ENCODE measurements around the gene ATP2B1.

Gene ATP2B1

DNA sequence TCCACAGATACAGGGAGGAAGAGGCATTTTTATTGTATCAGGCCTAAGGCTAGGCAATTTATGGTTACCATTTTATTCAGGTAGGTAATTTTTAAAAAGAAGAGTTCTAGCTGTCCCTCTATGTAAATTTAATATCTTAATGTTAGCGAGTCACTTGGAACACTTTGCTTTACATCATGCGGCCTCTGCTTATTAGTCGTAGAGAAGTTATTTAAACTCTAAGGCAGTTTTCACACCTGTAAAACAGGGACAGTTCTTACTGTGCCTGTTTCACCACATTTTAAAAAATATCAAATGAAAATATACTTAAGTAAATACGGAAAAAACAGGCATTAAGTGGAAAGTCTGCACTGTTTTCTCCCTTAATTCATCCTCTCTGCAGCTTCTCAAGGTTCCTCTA, 111.4 kb downstream of the ATP2B1 start:
- Histone ChIP-seq H3K9me3 (ENCODE audit: control insufficient read depth, insufficient read depth, low read length) (no peaks in the 10 kb centered on the region), H3K36me3 (ENCODE audit: insufficient read depth, low read length) (no peaks in the 10 kb centered on the region), H3K9ac (ENCODE audit: low read depth, low read length) (no peak overlapping the region), H3K4me1 (ENCODE audit: insufficient read depth, low read length) (no peaks in the 10 kb centered on the region)

- Histone ChIP-seq H3K36me3 (ENCODE audit: insufficient read depth, low read length) (no peaks in the 10 kb centered on the region), H3K9me3 (ENCODE audit: control insufficient read depth, insufficient read depth, low read length) (no peaks in the 10 kb centered on the region), H3K9ac (ENCODE audit: low read depth, low read length) (no peak overlapping the region), H3K4me1 (ENCODE audit: insufficient read depth, low read length) (no peaks in the 10 kb centered on the region)
Measured at GRCh38 chr12:89593873-89594272, 114.8 kb downstream of the ATP2B1 start.

GRCh38 chr12:89593233-89593632, 115.4 kb downstream of the ATP2B1 start:
- H3K36me3 ChIP-seq (ENCODE audit: insufficient read depth, low read length), result no peaks in the 10 kb centered on the region
- no peak overlapping the region for H3K9ac ChIP-seq (ENCODE audit: low read depth, low read length)
- H3K9me3 ChIP-seq (ENCODE audit: control insufficient read depth, insufficient read depth, low read length), result no peaks in the 10 kb centered on the region
- H3K4me1 ChIP-seq (ENCODE audit: insufficient read depth, low read length), result no peaks in the 10 kb centered on the region

GRCh38 chr12:89589753-89590152, 118.9 kb downstream of the ATP2B1 start:
- H3K9me3 ChIP-seq (ENCODE audit: control insufficient read depth, insufficient read depth, low read length), result no peaks in the 10 kb centered on the region
- H3K36me3 ChIP-seq (ENCODE audit: insufficient read depth, low read length), result no peaks in the 10 kb centered on the region
- H3K9ac ChIP-seq (ENCODE audit: low read depth, low read length), result no peak overlapping the region
- no peaks in the 10 kb centered on the region for H3K4me1 ChIP-seq (ENCODE audit: insufficient read depth, low read length)

- Histone ChIP-seq H3K9ac (ENCODE audit: low read depth, low read length) (no peak overlapping the region), H3K4me1 (ENCODE audit: insufficient read depth, low read length) (peaks cover 9% of the 10 kb centered on the region), H3K36me3 (ENCODE audit: insufficient read depth, low read length) (no peaks in the 10 kb centered on the region), H3K9me3 (ENCODE audit: control insufficient read depth, insufficient read depth, low read length) (no peaks in the 10 kb centered on the region)
Measured at GRCh38 chr12:89578499-89578898, 130.1 kb downstream of the ATP2B1 start.

DNA sequence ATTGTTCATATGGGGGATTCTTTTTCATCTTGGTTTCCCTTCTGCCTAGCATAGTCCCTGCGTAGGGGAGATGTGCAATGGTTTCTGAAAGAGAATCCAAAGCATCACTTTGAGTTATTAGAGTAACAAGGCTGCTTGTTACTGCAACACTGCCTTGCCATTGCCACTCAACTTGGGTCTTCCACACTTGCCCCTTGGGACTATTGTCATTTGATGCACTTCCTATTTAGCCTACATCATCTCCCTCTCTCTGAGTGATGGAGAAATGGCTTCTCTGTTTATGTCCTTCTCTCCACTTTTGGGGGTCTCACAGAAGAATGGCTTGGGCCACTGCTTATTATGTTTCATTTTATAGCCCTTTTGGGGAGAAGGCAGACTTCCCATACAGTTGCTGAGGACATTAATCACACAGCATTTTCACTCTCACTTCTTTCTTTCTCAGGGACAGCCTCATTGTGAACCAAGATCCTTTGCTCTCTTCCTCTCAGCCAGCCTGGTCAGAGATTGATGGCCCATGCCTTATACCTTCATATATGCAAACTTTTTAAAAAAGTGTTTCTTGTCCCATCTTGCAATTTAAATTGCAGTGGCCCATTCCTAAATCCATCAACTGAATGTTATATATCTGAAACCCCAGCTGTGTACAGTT, 131.9 kb downstream of the ATP2B1 start:
- H3K9me3 ChIP-seq (ENCODE audit: control insufficient read depth, insufficient read depth, low read length), result no peaks in the 10 kb centered on the region
- H3K36me3 ChIP-seq (ENCODE audit: insufficient read depth, low read length), result no peaks in the 10 kb centered on the region
- no peak overlapping the region for H3K9ac ChIP-seq (ENCODE audit: low read depth, low read length)
- peaks cover 9% of the 10 kb centered on the region for H3K4me1 ChIP-seq (ENCODE audit: insufficient read depth, low read length)

GRCh38 chr12:89575374-89575773, 133.3 kb downstream of the ATP2B1 start:
- peaks cover 9% of the 10 kb centered on the region for H3K4me1 ChIP-seq (ENCODE audit: insufficient read depth, low read length)
- no peaks in the 10 kb centered on the region for H3K36me3 ChIP-seq (ENCODE audit: insufficient read depth, low read length)
- H3K9me3 ChIP-seq (ENCODE audit: control insufficient read depth, insufficient read depth, low read length), result no peaks in the 10 kb centered on the region
- no peak overlapping the region for H3K9ac ChIP-seq (ENCODE audit: low read depth, low read length)

GRCh38 chr12:89574736-89575208, 133.9 kb downstream of the ATP2B1 start:
- H3K9ac ChIP-seq (ENCODE audit: low read depth, low read length), result no peak overlapping the region
- no peaks in the 10 kb centered on the region for H3K36me3 ChIP-seq (ENCODE audit: insufficient read depth, low read length)
- peaks cover 9% of the 10 kb centered on the region for H3K4me1 ChIP-seq (ENCODE audit: insufficient read depth, low read length)
- no peaks in the 10 kb centered on the region for H3K9me3 ChIP-seq (ENCODE audit: control insufficient read depth, insufficient read depth, low read length)

DNA sequence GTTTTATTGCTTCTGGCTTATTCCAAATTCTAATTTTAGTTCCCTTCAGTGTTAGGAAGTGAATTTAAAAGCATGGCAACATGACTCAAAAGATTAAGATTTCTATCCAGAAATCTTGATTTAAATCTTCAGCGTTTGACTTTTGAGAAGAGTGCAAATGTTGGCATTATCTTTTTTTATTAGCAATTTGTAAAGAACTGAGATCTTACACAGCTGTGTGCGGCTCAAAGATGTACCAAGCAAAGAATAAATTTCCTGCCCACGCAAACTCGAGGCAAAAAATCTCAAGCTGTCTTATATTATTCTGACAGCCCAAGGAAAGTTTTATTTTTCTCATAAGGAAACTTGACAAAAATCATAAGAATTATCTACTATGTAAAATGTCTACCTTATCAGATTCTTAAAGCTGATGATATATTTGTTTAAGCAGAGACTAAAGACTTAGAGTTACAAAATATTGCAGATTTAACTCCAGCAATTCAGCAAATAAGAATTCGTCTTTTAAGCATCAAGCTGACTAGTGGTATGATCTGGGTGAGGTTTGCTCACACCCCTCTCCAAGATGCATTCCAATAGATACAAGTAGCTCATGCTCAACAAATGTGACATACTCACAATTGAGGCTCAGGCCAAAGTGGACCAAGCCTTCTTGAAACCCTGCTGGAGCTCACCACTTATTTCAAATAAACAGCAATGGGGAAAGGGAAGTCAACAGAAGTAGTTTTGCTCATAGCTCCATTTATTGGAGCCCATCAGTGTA, 135.4 kb downstream of the ATP2B1 start:
- H3K9me3 ChIP-seq (ENCODE audit: control insufficient read depth, insufficient read depth, low read length), result no peaks in the 10 kb centered on the region
- peaks cover 9% of the 10 kb centered on the region for H3K4me1 ChIP-seq (ENCODE audit: insufficient read depth, low read length)
- no peak overlapping the region for H3K9ac ChIP-seq (ENCODE audit: low read depth, low read length)
- no peaks in the 10 kb centered on the region for H3K36me3 ChIP-seq (ENCODE audit: insufficient read depth, low read length)

DNA sequence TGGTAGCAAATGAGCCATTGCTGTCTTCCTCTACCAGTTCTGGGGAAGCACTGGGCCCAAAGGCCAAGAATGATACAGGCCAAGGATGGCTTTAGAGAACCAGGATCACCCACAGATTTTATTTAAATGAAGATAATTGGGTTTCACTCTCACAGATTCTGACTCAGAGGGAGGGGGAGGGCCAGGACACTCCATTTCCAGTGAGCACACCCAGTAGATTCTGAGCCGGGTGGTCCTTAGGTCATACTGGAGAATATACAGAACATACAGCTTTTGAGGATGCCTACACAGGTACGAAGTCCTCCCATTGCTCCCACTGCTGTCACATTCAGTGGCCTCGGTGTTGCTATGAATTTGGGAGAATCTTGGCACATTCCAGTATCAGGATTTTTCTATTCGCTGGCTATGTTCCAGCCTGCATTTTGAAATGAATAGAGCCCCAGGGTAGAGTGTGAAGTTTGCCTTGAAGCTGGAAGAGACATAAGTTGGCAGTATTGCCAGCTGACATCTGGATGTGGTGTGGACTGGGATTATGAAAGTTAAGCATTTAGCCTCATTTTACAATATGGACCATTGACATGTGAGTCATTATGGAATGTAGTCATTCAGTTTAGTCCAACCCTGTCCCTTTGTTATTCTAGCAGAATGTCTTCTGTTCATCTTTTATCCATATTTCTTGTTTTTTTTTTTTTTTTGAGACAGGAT, 137.0 kb downstream of the ATP2B1 start:
- H3K36me3 ChIP-seq (ENCODE audit: insufficient read depth, low read length), result no peaks in the 10 kb centered on the region
- H3K9ac ChIP-seq (ENCODE audit: low read depth, low read length), result no peak overlapping the region
- H3K9me3 ChIP-seq (ENCODE audit: control insufficient read depth, insufficient read depth, low read length), result no peaks in the 10 kb centered on the region
- peaks cover 9% of the 10 kb centered on the region for H3K4me1 ChIP-seq (ENCODE audit: insufficient read depth, low read length)

DNA sequence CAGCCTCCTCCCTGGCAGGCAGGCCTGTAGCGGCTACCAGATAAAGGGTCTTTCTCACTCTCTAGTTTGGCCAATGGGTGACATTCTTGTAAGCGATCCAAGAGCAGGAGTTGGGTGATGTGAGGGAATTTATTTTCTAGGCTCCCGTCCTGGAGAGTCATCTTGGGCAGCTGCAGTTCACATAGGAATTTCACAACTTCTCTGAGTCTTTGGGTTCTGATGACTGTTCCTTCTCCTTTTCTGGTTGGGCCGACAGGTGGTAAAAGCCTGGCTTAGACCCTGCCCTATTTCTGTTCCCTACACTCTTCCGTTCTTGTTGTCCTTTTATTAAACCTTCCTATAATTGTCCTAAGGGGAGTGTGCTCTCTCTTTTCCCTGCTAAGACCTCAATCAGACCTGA, 140.2 kb downstream of the ATP2B1 start:
- no peaks in the 10 kb centered on the region for H3K36me3 ChIP-seq (ENCODE audit: insufficient read depth, low read length)
- no peak overlapping the region for H3K9ac ChIP-seq (ENCODE audit: low read depth, low read length)
- H3K4me1 ChIP-seq (ENCODE audit: insufficient read depth, low read length), result no peaks in the 10 kb centered on the region
- H3K9me3 ChIP-seq (ENCODE audit: control insufficient read depth, insufficient read depth, low read length), result no peaks in the 10 kb centered on the region

DNA sequence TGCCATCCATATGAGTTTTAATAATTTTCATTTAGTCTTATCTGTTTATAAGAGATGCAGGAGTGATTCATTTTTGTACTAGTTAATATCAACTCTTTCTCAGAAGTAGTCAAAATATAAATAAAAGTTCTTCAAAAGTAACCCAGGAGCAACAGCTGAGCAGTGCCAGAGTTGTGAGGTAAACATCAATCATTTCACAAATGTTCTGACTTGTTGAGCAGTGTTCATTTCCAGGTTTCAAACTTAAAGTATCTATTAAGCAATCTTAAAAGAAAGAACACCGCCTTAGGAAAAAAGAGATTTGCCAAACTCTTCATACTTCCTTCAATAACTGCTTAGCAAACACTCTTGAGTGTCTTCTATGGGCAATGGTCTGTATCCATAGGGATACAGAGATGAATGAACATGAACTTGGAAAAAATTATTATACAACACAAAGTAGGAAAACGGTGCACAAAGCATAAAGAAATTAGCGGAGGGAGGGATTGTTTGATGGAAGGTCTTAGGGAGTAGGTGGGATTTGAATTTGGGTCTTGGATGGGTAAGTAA, 140.9 kb downstream of the ATP2B1 start:
- Histone ChIP-seq H3K9ac (ENCODE audit: low read depth, low read length) (no peak overlapping the region), H3K9me3 (ENCODE audit: control insufficient read depth, insufficient read depth, low read length) (no peaks in the 10 kb centered on the region), H3K36me3 (ENCODE audit: insufficient read depth, low read length) (no peaks in the 10 kb centered on the region), H3K4me1 (ENCODE audit: insufficient read depth, low read length) (no peaks in the 10 kb centered on the region)

DNA sequence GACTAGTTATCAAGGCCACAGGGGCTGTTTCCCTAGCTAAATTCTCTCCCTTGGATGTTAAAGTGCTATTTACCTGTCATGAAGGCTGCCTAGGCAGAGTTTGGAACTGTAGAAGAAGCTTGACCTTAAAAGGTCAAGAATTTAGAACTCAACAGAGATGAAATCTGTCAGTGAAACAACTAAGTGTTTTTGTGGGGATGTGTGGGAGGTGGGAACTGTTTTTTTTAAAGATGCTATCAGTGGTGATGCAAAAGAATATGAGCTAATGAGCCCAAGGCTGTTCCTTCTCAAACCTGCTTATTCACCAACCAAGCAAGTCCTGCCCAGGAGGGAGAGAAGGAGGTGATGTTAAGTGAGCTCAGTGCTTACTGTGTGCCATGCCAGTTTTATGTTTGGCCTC, 142.0 kb downstream of the ATP2B1 start:
- H3K9ac ChIP-seq (ENCODE audit: low read depth, low read length), result no peak overlapping the region

DNA sequence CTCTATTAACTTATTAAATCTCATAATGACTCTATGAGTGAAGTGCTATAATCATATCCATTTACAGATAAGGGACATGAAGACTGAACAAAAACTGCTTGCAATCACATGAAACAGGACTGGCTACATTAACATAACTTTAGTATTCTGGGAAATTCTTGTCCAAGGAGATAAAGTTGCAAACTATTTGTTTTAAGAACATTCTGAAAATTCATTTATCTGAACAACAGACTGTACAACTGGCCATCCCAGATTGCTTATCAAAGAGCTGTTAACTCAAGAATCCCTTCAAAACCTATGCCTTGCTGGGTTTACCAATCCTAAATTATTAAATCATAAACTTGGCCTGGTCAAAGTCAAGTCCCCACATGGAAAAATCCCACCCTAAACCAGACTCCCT, 143.6 kb downstream of the ATP2B1 start:
- Histone ChIP-seq H3K36me3 (ENCODE audit: insufficient read depth, low read length) (no peaks in the 10 kb centered on the region), H3K9ac (ENCODE audit: low read depth, low read length) (no peak overlapping the region), H3K9me3 (ENCODE audit: control insufficient read depth, insufficient read depth, low read length) (no peaks in the 10 kb centered on the region), H3K4me1 (ENCODE audit: insufficient read depth, low read length) (no peaks in the 10 kb centered on the region)

More for the DNA sequence above, 142.0 kb downstream of the ATP2B1 start:
- H3K4me1 ChIP-seq (ENCODE audit: insufficient read depth, low read length), result no peaks in the 10 kb centered on the region
- no peaks in the 10 kb centered on the region for H3K9me3 ChIP-seq (ENCODE audit: control insufficient read depth, insufficient read depth, low read length)
- no peaks in the 10 kb centered on the region for H3K36me3 ChIP-seq (ENCODE audit: insufficient read depth, low read length)

Data from ES-I3 (cell line).